GM23248 (cell line): ENCODE results near the gene CBLN2. TPM values are rescaled to one million over a fixed set of nuclear protein-coding genes. Genes with fewer than 3 reads are reported as not detected.

Experiments used
- DNase-seq: peaks from one replicate; pipeline ENCODE4 v3.0.0-alpha.2; 2015
- H2AFZ ChIP-seq: fragments of 200-600 bp; sonication (generic); 2 replicates; pipeline ENCODE4 v1.6.1; 2016; ENCODE audit warnings: antibody characterized with exemption
- H3F3A ChIP-seq: fragments of 200-600 bp; sonication (generic); 2 replicates; pipeline ENCODE4 v1.6.1; 2016; ENCODE audit warnings: mild to moderate bottlenecking, antibody characterized with exemption, mixed run types; ENCODE audit not compliant: insufficient read depth
- H3K27ac ChIP-seq: fragments of 200-600 bp; sonication (generic); 2 replicates; pipeline ENCODE4 v1.5.1; 2016; ENCODE audit warnings: mild to moderate bottlenecking
- H3K27me3 ChIP-seq: fragments of 200-600 bp; sonication (generic); replicated peaks from 2 replicates; pipeline ENCODE4 v1.6.1; 2016; ENCODE audit warnings: mild to moderate bottlenecking; ENCODE audit not compliant: insufficient read depth
- H3K36me3 ChIP-seq: fragments of 200-600 bp; sonication (generic); 2 replicates; pipeline ENCODE4 v1.6.1; 2016; ENCODE audit warnings: low read depth, mild to moderate bottlenecking
- H3K4me1 ChIP-seq: fragments of 200-600 bp; sonication (generic); 2 replicates; pipeline ENCODE4 v1.6.1; 2016; ENCODE audit warnings: mild to moderate bottlenecking; ENCODE audit not compliant: insufficient read depth
- H3K4me2 ChIP-seq: fragments of 200-600 bp; sonication (generic); one replicate; pipeline ENCODE4 v1.6.1; 2016; ENCODE audit warnings: mild to moderate bottlenecking; ENCODE audit not compliant: unreplicated experiment
- H3K4me3 ChIP-seq: fragments of 200-600 bp; sonication (generic); 2 replicates; pipeline ENCODE4 v1.5.1; 2016; ENCODE audit warnings: mild to moderate bottlenecking
- H3K79me2 ChIP-seq: fragments of 200-600 bp; sonication (generic); 2 replicates; pipeline ENCODE4 v1.6.1; 2016; ENCODE audit warnings: mild to moderate bottlenecking; ENCODE audit not compliant: insufficient read depth
- H3K9ac ChIP-seq: fragments of 200-600 bp; sonication (generic); 2 replicates; pipeline ENCODE4 v1.6.1; 2016; ENCODE audit warnings: mild to moderate bottlenecking
- H3K9me2 ChIP-seq: fragments of 200-600 bp; sonication (generic); 2 replicates; pipeline ENCODE4 v1.6.1; 2016; ENCODE audit warnings: mixed run types, mild to moderate bottlenecking, moderate library complexity; ENCODE audit not compliant: insufficient read depth
- H3K9me3 ChIP-seq: fragments of 200-600 bp; sonication (generic); one replicate; pipeline ENCODE4 v1.6.1; 2017; ENCODE audit warnings: low read depth
- H4K20me1 ChIP-seq: fragments of 200-600 bp; sonication (generic); 2 replicates; pipeline ENCODE4 v1.6.0; 2016; ENCODE audit not compliant: insufficient read depth
- EZH2 ChIP-seq: fragments of 200-600 bp; sonication (generic); IDR thresholded peaks from 2 replicates; pipeline ENCODE4 v1.6.1; 2018; ENCODE audit warnings: antibody characterized with exemption, mild to moderate bottlenecking; ENCODE audit not compliant: insufficient read depth, poor library complexity, severe bottlenecking
- EZH2phosphoT487 ChIP-seq: fragments of 200-600 bp; sonication (generic); IDR thresholded peaks from 2 replicates; pipeline ENCODE4 v1.6.1; 2018; ENCODE audit warnings: antibody characterized with exemption, moderate library complexity, mild to moderate bottlenecking, low read depth; ENCODE audit not compliant: insufficient read depth
- WGBS, 2 experiments: methylation state at CpG; one replicate each; pipeline ENCODE4 v1.1.6; 2015 to 2017; ENCODE audit warnings: low lambda C conversion rate in 2 of 2, low coverage in 1 of 2; ENCODE audit errors: missing lambda C conversion rate in 2 of 2; 5-methylcytosine and 5-hydroxymethylcytosine counted together
- in situ Hi-C: fragments of 300-500 bp; cut with MboI; formaldehyde crosslinking; loops from 2 replicates; pipeline ENCODE4 v1.15.0; 2020
- polyA plus RNA-seq: library from polyadenylated mRNA; unstranded; fragments of >200 nt; fragmentation: Nextera tagmentation; extraction: Ambion mirVana; gene quantifications from 2 replicates; pipeline ENCODE4 v1.2.1, GENCODE V29; 2016
- total RNA-seq: library from RNA; depleted of rRNA; stranded (reverse); fragments of >200 nt; shearing (Covaris generic); gene quantifications from 2 replicates; pipeline ENCODE4 v1.2.3, GENCODE V29; 2014; rRNA removed

CBLN2 gene
- total RNA-seq, result not detected in 2 replicates
- polyA plus RNA-seq, result not detected in 2 replicates

DNA sequence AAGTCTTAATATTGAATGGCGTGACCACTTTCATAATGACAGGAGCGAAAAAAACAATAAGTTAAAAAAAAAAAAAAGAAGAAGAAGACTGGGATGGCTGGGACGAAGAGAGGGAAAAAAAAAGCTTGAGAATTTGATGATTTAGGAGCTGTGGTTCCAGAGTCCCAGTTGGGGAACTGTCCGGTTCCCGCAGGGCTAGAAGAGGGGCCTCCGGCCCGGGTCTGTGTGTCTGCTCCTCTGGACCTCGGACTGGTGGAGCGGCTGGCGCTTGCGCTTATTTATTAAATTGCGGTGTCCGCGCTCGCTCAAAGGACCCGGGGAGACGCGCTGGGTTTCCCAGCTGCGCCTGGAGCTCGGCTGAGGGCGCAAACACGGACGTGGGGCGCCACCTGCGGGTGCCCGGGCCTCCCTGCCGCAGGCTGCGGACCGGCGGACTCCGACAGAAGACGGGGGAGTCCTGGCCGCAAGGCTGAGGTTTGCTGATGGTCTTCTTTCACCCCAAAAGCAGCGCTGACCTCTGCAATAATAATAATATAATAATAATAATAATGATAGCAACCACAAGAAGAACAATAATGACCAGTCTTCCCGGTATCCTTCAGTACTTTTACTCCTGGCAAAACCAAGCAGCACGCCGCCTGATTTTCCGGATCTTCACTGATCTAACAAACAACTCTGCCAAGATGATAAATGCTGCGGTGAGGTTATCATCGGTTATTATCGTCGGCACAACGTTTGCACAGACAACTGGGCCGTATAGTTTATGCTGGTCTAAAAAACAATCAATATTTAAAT lies at the start of gene CBLN2:
Gene CBLN2 (minus strand): TSS at position 251 of the 795 bp plus-strand sequence. CDS start 2,182 bp downstream, outside the sequence.
- no peaks in the 10 kb centered on the region for H3K79me2 ChIP-seq

DNA sequence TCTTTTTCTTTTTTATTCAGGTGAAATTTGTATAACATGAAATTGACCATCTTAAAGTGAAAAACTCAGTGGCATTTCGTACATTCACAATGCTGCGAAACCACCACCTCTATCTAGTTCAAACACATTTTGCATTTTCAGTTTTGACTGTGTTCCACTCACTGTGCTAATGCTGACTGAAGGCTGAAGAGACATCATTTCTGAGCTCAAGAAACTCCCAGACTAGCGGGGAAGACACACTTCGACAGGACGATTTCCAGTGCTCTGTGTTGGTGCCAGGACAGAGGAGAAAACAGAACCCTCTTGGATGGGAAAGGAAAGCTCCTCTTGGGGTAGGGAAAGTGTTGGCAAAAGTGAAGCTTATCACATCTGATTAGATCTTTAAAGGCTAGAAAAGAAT lies 44.2 kb upstream of the CBLN2 start:
- in situ Hi-C loops, result no loop called here

More for the DNA sequence above, at the start of gene CBLN2:
- H3K4me3 ChIP-seq, result peak within 1 kb of the TSS; percentile 55
- in situ Hi-C loops, result loop anchor here (25.0 kb wide), 2 partner anchors 1607 to 1932 kb away; no protein-coding TSS in a partner anchor
- peak within 1 kb of the TSS; percentile 37 for H2AFZ ChIP-seq
- no peaks in the 10 kb centered on the region for H3K4me1 ChIP-seq
- H3K9me2 ChIP-seq, result no peaks in the 10 kb centered on the region
- peak within 1 kb of the TSS; percentile 90 for H3K4me2 ChIP-seq
- H3K27ac ChIP-seq, result no peak within 1 kb of the TSS
- DNase-seq, result peak; percentile 79
- H3K9me3 ChIP-seq, result no peaks in the 10 kb centered on the region
- TF ChIP-seq EZH2, result peak; percentile 52
- TF ChIP-seq EZH2phosphoT487, result no peak
- no peak within 1 kb of the TSS for H3K9ac ChIP-seq
- whole genome bisulfite sequencing, 2 experiments, result 3% methylated on average over 44 of the region's 44 CpGs
- H3K27me3 ChIP-seq, result peaks cover 49% of the 10 kb centered on the region
- no peaks in the 10 kb centered on the region for H3F3A ChIP-seq
- no peaks in the 10 kb centered on the region for H4K20me1 ChIP-seq
- no peaks in the 10 kb centered on the region for H3K36me3 ChIP-seq

DNA sequence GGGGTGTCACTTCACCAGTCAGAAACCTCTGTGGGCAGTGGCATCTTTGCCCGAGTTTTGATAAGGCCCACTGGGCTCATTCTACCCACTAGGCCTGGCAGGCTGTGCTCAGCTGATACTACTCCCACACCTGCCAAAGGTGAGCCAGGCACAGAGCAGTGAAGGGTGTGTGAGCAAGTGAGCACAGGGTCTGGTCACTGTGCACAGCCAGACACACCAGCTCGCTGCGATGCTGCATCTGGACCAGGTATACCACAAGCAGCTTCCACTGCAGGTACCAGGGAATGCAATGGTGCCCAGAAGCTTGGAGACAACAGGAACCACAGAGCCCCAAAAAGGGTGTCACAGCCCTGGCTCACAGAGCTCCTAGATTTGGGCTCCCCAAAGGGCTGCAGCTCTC lies 40.6 kb upstream of the CBLN2 start:
- Histone ChIP-seq H3K27ac (no peak overlapping the region), H3F3A (no peaks in the 10 kb centered on the region), H3K27me3 (no peaks in the 10 kb centered on the region), H3K9ac (no peak overlapping the region), H3K9me2 (no peaks in the 10 kb centered on the region), H3K4me1 (no peaks in the 10 kb centered on the region), H3K4me3 (no peak overlapping the region), H3K4me2 (no peak overlapping the region), H3K79me2 (no peaks in the 10 kb centered on the region), H3K36me3 (no peaks in the 10 kb centered on the region), H3K9me3 (no peaks in the 10 kb centered on the region), H4K20me1 (no peaks in the 10 kb centered on the region), H2AFZ (no peak overlapping the region)
- in situ Hi-C loops, result no loop called here
- 23 to 32% methylated on average over 3 of the region's 3 CpGs for WGBS, 2 experiments
- TF ChIP-seq EZH2 (no peak), EZH2phosphoT487 (no peak)
- DNase-seq, result no peak

More for the DNA sequence above, 44.2 kb upstream of the CBLN2 start:
- no peak overlapping the region for H3K4me3 ChIP-seq
- no peak for TF ChIP-seq EZH2phosphoT487
- TF ChIP-seq EZH2, result no peak
- no peak overlapping the region for H2AFZ ChIP-seq
- WGBS, 2 experiments, result 16 to 18% methylated on average over 5 of the region's 5 CpGs
- H3K9me2 ChIP-seq, result no peaks in the 10 kb centered on the region
- H3F3A ChIP-seq, result no peaks in the 10 kb centered on the region
- no peak overlapping the region for H3K4me2 ChIP-seq
- H3K27ac ChIP-seq, result no peak overlapping the region
- no peaks in the 10 kb centered on the region for H3K4me1 ChIP-seq
- no peaks in the 10 kb centered on the region for H3K9me3 ChIP-seq
- H4K20me1 ChIP-seq, result no peaks in the 10 kb centered on the region
- no peak for DNase-seq
- H3K79me2 ChIP-seq, result no peaks in the 10 kb centered on the region
- H3K9ac ChIP-seq, result no peak overlapping the region
- H3K36me3 ChIP-seq, result no peaks in the 10 kb centered on the region
- H3K27me3 ChIP-seq, result no peaks in the 10 kb centered on the region

DNA sequence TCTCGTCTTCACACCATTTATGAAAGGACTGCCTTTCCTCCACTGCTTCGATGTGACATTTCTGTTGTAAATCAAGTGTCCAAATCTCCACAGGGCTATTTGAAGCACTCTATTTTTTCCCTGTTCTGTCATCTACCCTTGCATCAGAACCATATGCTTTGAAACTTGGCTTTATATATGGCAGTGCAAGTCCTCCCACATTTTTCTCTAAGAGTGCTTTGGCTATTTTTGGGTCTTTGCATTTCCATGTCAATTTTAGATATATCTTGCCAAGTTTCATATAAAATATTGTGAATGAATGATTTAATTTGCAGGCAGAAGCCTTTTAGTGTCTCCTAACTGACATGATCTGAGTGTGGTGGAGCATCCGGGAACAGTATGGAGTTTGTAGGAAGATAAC lies 37.8 kb upstream of the CBLN2 start:
- H2AFZ ChIP-seq, result no peak overlapping the region
- WGBS, 2 experiments, result 14 to 23% methylated on average over 3 of the region's 3 CpGs
- H3K79me2 ChIP-seq, result no peaks in the 10 kb centered on the region
- H3K9me2 ChIP-seq, result no peaks in the 10 kb centered on the region
- H3K36me3 ChIP-seq, result no peaks in the 10 kb centered on the region
- H4K20me1 ChIP-seq, result no peaks in the 10 kb centered on the region
- no peak overlapping the region for H3K4me2 ChIP-seq
- no peaks in the 10 kb centered on the region for H3F3A ChIP-seq
- no peak overlapping the region for H3K4me3 ChIP-seq
- no peak overlapping the region for H3K9ac ChIP-seq
- no peak for TF ChIP-seq EZH2
- no peak for TF ChIP-seq EZH2phosphoT487
- no peaks in the 10 kb centered on the region for H3K9me3 ChIP-seq
- no peaks in the 10 kb centered on the region for H3K4me1 ChIP-seq
- no peaks in the 10 kb centered on the region for H3K27me3 ChIP-seq
- H3K27ac ChIP-seq, result no peak overlapping the region
- in situ Hi-C loops, result no loop called here
- DNase-seq, result no peak
